HepG2 (cell line): ENCODE data around the gene BAIAP3. TPM values are rescaled to one million over a fixed set of nuclear protein-coding genes. Genes with fewer than 3 reads are reported as not detected.

ENCODE experiments used
- ATAC-seq: fragments of 200-7000 bp; cut with Tn5 transposase; 3 replicates; pipeline ENCODE4 v1.9.1; 2020; ENCODE audit warnings: mild to moderate bottlenecking, moderate library complexity
- BruUV-seq: library from RNA; stranded (reverse); fragments of 400-500 nt; replicated peaks from 2 replicates; lab custom pipeline; 2021; lab: Mats Ljungman, UMichigan
- CTCF ChIA-PET: fragments of 300-600 bp; formaldehyde crosslinking; extraction: SDS; loops from one replicate; lab custom pipeline; 2021; ENCODE audit warnings: low total read pairs, inconsistent platforms, low intra/inter-chr PET ratio; lab: Yijun Ruan, JAX
- POLR2A ChIA-PET: fragments of 350-600 bp; sonication (Branson Sonifier 250); formaldehyde crosslinking; loops from one replicate; lab custom pipeline; 2020; ENCODE audit warnings: antibody characterized with exemption, inconsistent platforms; lab: Yijun Ruan, JAX
- DNase-seq: peaks from one replicate; pipeline ENCODE4 v3.0.0-alpha.2; 2015; ENCODE audit warnings: low spot score
- FAIRE-seq: peaks from 3 replicates; lab custom pipeline; 2011; peaks lifted over from hg19 to GRCh38; lab: Jason Lieb, UNC
- H2AFZ ChIP-seq: one replicate; pipeline ENCODE4 v1.6.1; 2011; ENCODE audit warnings: low read length, inconsistent platforms
- H3K27ac ChIP-seq: fragments of 300-600 bp; 3 replicates; pipeline ENCODE4 v1.8.0; 2011; ENCODE audit warnings: mixed run types, mild to moderate bottlenecking, mixed read lengths, low read length, inconsistent platforms; ENCODE audit not compliant: insufficient read depth; ENCODE audit errors: extremely low read length
- H3K27me3 ChIP-seq, 2 experiments: fragments of 200-600 bp in 1 of 2; 2 replicates in 1 of 2; 3 replicates in 1 of 2; pipeline versions ENCODE4 v1.6.0 to v1.8.0; 2011; ENCODE audit warnings: low read length in 2 of 2, mild to moderate bottlenecking in 2 of 2, moderate library complexity in 2 of 2, inconsistent platforms in 1 of 2; ENCODE audit not compliant: insufficient read depth in 2 of 2, control insufficient read depth in 1 of 2
- H3K36me3 ChIP-seq, 2 experiments: fragments of 200-600 bp in 1 of 2; replicated peaks in 1 of 2; 2 replicates in 1 of 2; 3 replicates in 1 of 2; pipeline versions ENCODE4 v1.5.1 to v1.8.0; 2011; ENCODE audit warnings: low read length in 2 of 2, inconsistent platforms in 1 of 2; ENCODE audit not compliant: insufficient read depth in 2 of 2, control insufficient read depth in 1 of 2
- H3K4me1 ChIP-seq: 2 replicates; pipeline ENCODE4 v1.5.1; 2012; ENCODE audit warnings: low read length, inconsistent platforms; ENCODE audit not compliant: insufficient read depth
- H3K4me2 ChIP-seq: 2 replicates; pipeline ENCODE4 v1.6.0; 2011; ENCODE audit warnings: low read depth, low read length, inconsistent platforms
- H3K4me3 ChIP-seq, 3 experiments: fragments of 200-600 bp in 1 of 3; sonication (generic), shearing (Covaris generic) in 1 of 3; replicated peaks in 1 of 3; 2 replicates each; pipeline ENCODE4 v1.5.1; 2011 to 2016; ENCODE audit warnings: low read length in 3 of 3, inconsistent platforms in 2 of 3, low read depth in 2 of 3, mild to moderate bottlenecking in 2 of 3, control low read depth in 1 of 3, mixed read lengths in 1 of 3; ENCODE audit not compliant: insufficient read depth in 1 of 3
- H3K79me2 ChIP-seq: one replicate; pipeline ENCODE4 v1.6.1; 2011; ENCODE audit warnings: low read length, inconsistent platforms; ENCODE audit not compliant: insufficient read depth
- H3K9ac ChIP-seq: 2 replicates; pipeline ENCODE4 v1.6.0; 2011; ENCODE audit warnings: mild to moderate bottlenecking, low read depth, low read length, inconsistent platforms; ENCODE audit not compliant: insufficient read depth
- H3K9me3 ChIP-seq: 2 replicates; pipeline ENCODE4 v1.5.1; 2012; ENCODE audit warnings: mild to moderate bottlenecking, low read length
- H4K20me1 ChIP-seq: 2 replicates; pipeline ENCODE4 v1.6.0; 2011; ENCODE audit warnings: inconsistent platforms, mild to moderate bottlenecking, low read length, moderate library complexity; ENCODE audit not compliant: insufficient read depth
- DZIP1 ChIP-seq: sonication (generic); formaldehyde crosslinking; IDR thresholded peaks from 2 replicates; pipeline ENCODE4 v1.5.0; 2020; ENCODE audit warnings: mild to moderate bottlenecking, missing genetic modification reagents
- NFRKB ChIP-seq: fragments of 450-650 bp; IDR thresholded peaks from 2 replicates; pipeline ENCODE4 v1.6.1; 2017
- PATZ1 ChIP-seq: sonication (generic); formaldehyde crosslinking; IDR thresholded peaks from 2 replicates; pipeline ENCODE4 v1.4.0; 2020; ENCODE audit warnings: missing genetic modification reagents
- SAP130 ChIP-seq: IDR thresholded peaks from 2 replicates; pipeline ENCODE4 v1.6.1; 2016; ENCODE audit warnings: low read depth
- SP5 ChIP-seq: IDR thresholded peaks from 2 replicates; pipeline ENCODE4 v1.6.1; 2016; ENCODE audit warnings: low read depth, borderline replicate concordance
- STAG1 ChIP-seq: sonication (generic); formaldehyde crosslinking; IDR thresholded peaks from 2 replicates; pipeline ENCODE4 v1.4.0; 2020; ENCODE audit warnings: missing genetic modification reagents
- ZNF607 ChIP-seq: sonication (generic); formaldehyde crosslinking; IDR thresholded peaks from 2 replicates; pipeline ENCODE4 v1.5.1; 2020; ENCODE audit warnings: missing genetic modification reagents, mild to moderate bottlenecking, borderline replicate concordance
- ZNF687 ChIP-seq: sonication (generic); formaldehyde crosslinking; IDR thresholded peaks from 2 replicates; pipeline ENCODE4 v1.5.1; 2020; ENCODE audit warnings: mild to moderate bottlenecking, missing genetic modification reagents, moderate library complexity
- WGBS: methylation state at CpG from one replicate; pipeline ENCODE4 v1.1.6; 2017; ENCODE audit warnings: low lambda C conversion rate; 5-methylcytosine and 5-hydroxymethylcytosine counted together
- in situ Hi-C: cut with HindIII; loops from 2 replicates; pipeline ENCODE4 v1.10.0; 2017; ENCODE audit warnings: low pct_unique_long_range_greater_than_20kb; ENCODE audit not compliant: extremely low pct_ligation_motif_present
- intact Hi-C: fragments of 100-400 bp; cut with micrococcal nuclease; formaldehyde crosslinking; loops from one replicate; pipeline ENCODE4 v1.10.0; 2022; ENCODE audit not compliant: unreplicated experiment
- polyA plus RNA-seq, 8 experiments: library from polyadenylated mRNA; depleted of rRNA in 3 of 8; stranded (reverse) in 7 of 8; unstranded in 1 of 8; fragments of >200 nt; fragmentation: Illumina TruSeq in 4 of 8; extraction: Trizol in 4 of 8; gene quantifications; 2 replicates each; pipeline versions ENCODE4 v1.2.1 to v1.2.3, GENCODE V29; 2011 to 2016; ENCODE audit warnings: low read depth in 4 of 8, missing spikeins in 1 of 8, mixed read lengths in 1 of 8; ENCODE audit not compliant: insufficient read depth in 1 of 8
- total RNA-seq, 5 experiments: library from RNA; depleted of rRNA; stranded (reverse); fragments of >200 nt; fragmentation: Illumina TruSeq; extraction: Trizol; gene quantifications; 2 replicates each; pipeline ENCODE4 v1.2.3, GENCODE V29; 2016; ENCODE audit warnings: low read depth in 1 of 5
- TF ChIP-seq, protein P1 (sequence below): sonication (generic); formaldehyde crosslinking; IDR thresholded peaks from 2 replicates; pipeline ENCODE4 v1.4.0; 2020; ENCODE audit warnings: missing genetic modification reagents
- TF ChIP-seq, protein P2 (sequence below): sonication (generic); formaldehyde crosslinking; IDR thresholded peaks from 2 replicates; pipeline ENCODE4 v1.5.0; 2020; ENCODE audit warnings: mild to moderate bottlenecking, missing genetic modification reagents, moderate library complexity

Gene BAIAP3
- total and polyA plus RNA-seq, 2 of the 13 experiments (the other 11 are each of a cell fraction or from before 2014, with no cell fraction given): 3.2 to 5.7 TPM

DNA sequence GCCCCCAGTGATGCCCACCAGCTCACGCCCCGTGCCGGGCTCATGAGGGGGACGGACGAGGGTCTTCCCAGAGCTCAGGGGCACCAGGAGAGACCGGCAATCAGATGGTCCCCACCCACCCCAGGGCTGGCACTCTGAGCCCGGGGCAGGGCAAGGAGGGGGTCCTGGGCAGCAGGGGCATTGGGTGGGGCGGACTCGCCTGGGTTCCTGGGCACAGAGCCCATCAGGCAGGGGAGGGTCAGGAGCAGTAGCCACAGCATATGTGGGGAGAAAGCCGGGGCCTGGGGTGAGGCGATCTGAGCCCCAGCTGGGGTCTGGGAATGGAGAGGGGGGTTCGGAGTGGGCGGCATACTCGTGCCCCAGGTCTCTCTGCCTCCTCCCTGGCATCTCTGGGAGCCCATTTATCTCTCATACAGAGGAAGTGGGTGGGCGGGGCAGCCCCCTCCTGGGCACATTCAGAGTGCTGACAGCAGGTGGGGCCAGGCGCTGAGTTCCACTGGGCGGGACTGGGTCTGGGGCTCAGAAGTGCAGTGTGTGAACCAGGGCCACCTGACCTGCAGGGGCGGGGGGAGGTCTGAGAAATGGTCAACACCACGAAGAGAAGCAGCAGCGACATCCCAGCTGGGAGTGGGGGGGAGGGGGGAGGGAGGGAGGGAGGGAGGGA lies 44.5 kb upstream of the BAIAP3 start:
- POLR2A ChIA-PET: no interaction called here
- in situ Hi-C loops: no loop called here
- CTCF ChIA-PET: no interaction called here

More for the DNA sequence above, 44.5 kb upstream of the BAIAP3 start:
- no peaks in the 10 kb centered on the region for H4K20me1 ChIP-seq
- H3K9ac ChIP-seq: no peak overlapping the region
- H3K4me2 ChIP-seq: no peak overlapping the region
- TF ChIP-seq, protein P1, sequence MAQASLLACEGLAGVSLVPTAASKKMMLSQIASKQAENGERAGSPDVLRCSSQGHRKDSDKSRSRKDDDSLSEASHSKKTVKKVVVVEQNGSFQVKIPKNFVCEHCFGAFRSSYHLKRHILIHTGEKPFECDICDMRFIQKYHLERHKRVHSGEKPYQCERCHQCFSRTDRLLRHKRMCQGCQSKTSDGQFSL (CRISPR knock-in tag): 0 out of 2 replicates have a peak, but pooled peaks have one; percentile 29
- TF ChIP-seq SAP130 (CRISPR knock-in tag) (peak; percentile 39), STAG1 (CRISPR knock-in tag) (peak; percentile 10; the same call in 1 of the 2 replicates), PATZ1 (CRISPR knock-in tag) (0 out of 2 replicates have a peak, but pooled peaks have one; percentile 35), SP5 (peak; percentile 52), NFRKB (no peak), DZIP1 (CRISPR knock-in tag) (no peak), ZNF607 (CRISPR knock-in tag) (no peak), ZNF687 (CRISPR knock-in tag) (0 out of 2 replicates have a peak, but pooled peaks have one; percentile 9)
- TF ChIP-seq, protein P2, sequence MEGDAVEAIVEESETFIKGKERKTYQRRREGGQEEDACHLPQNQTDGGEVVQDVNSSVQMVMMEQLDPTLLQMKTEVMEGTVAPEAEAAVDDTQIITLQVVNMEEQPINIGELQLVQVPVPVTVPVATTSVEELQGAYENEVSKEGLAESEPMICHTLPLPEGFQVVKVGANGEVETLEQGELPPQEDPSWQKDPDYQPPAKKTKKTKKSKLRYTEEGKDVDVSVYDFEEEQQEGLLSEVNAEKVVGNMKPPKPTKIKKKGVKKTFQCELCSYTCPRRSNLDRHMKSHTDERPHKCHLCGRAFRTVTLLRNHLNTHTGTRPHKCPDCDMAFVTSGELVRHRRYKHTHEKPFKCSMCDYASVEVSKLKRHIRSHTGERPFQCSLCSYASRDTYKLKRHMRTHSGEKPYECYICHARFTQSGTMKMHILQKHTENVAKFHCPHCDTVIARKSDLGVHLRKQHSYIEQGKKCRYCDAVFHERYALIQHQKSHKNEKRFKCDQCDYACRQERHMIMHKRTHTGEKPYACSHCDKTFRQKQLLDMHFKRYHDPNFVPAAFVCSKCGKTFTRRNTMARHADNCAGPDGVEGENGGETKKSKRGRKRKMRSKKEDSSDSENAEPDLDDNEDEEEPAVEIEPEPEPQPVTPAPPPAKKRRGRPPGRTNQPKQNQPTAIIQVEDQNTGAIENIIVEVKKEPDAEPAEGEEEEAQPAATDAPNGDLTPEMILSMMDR (CRISPR knock-in tag): peak; percentile 40
- peaks cover 23 to 53% of the 10 kb centered on the region in 2 experiments; a peak in 4 of 5 replicates for H3K27me3 ChIP-seq
- H2AFZ ChIP-seq: no peak overlapping the region
- intact Hi-C loops: no loop called here
- FAIRE-seq: no peak
- peaks cover 42% of the 10 kb centered on the region for H3K4me1 ChIP-seq
- H3K27ac ChIP-seq: no peak overlapping the region
- peak; percentile 58 for ATAC-seq
- no TSS peak for BruUV-seq
- 0% methylated on average over 5 of the region's 20 CpGs for WGBS
- peak overlapping the region in 1 of 3 experiments; percentile 52; a peak in 1 of 6 replicates for H3K4me3 ChIP-seq
- no peaks in the 10 kb centered on the region for H3K36me3 ChIP-seq
- peak; percentile 37 for DNase-seq
- H3K9me3 ChIP-seq: no peaks in the 10 kb centered on the region
- H3K79me2 ChIP-seq: no peaks in the 10 kb centered on the region
